Testis (tissue), 3 donors: ENCODE data around the gene MTIF3. TPM values are rescaled to one million over a fixed set of nuclear protein-coding genes. Genes with fewer than 3 reads are reported as not detected.

ENCODE experiments used
- DNase-seq: peaks from one replicate; pipeline ENCODE4 v3.0.0-alpha.2; 2019
- H3K27ac ChIP-seq, 2 donors: fragments of 200-600 bp; sonication (generic); one replicate each; pipeline ENCODE4 v1.5.1; 2019
- H3K27me3 ChIP-seq: fragments of 200-600 bp; sonication (generic); one replicate; pipeline ENCODE4 v1.5.1; 2019
- H3K36me3 ChIP-seq: fragments of 200-600 bp; sonication (generic); one replicate; pipeline ENCODE4 v1.5.1; 2017; ENCODE audit warnings: low read depth; ENCODE audit errors: missing control alignments
- H3K4me1 ChIP-seq: fragments of 200-600 bp; sonication (generic); one replicate; pipeline ENCODE4 v1.5.1; 2019
- H3K4me3 ChIP-seq, 2 donors: fragments of 200-600 bp; sonication (generic); one replicate each; pipeline ENCODE4 v1.5.1; 2017 to 2019
- H3K9me3 ChIP-seq: fragments of 200-600 bp; sonication (generic); one replicate; pipeline ENCODE4 v1.5.1; 2017
- CTCF ChIP-seq, 3 experiments: fragments of 450-650 bp in 2 of 3; fragments of 200-600 bp in 1 of 3; sonication (generic) in 1 of 3; IDR thresholded peaks; one replicate each; pipeline ENCODE4 v1.5.1; 2016 to 2019; ENCODE audit warnings: antibody characterized with exemption in 3 of 3, mild to moderate bottlenecking in 2 of 3, moderate library complexity in 1 of 3
- POLR2A ChIP-seq: fragments of 450-650 bp; IDR thresholded peaks from one replicate; pipeline ENCODE4 v1.6.1; 2017; ENCODE audit warnings: antibody characterized with exemption, mild to moderate bottlenecking, moderate library complexity
- WGBS, 2 donors: methylation state at CpG; one replicate each; pipeline ENCODE4 v1.1.5; 2018; 5-methylcytosine and 5-hydroxymethylcytosine counted together
- intact Hi-C: fragments of 100-400 bp; cut with DNase I; formaldehyde crosslinking; loops from one replicate; pipeline ENCODE4 v1.15.1; 2023; ENCODE audit warnings: low total_unique reads
- polyA plus RNA-seq: library from polyadenylated mRNA; stranded (reverse); fragments of 350-450 nt; fragmentation: Illumina TruSeq; extraction: RNeasy Lipid Tissue Mini Kit (QIAGEN cat#74804); gene quantifications from one replicate; pipeline ENCODE4 v1.2.3, GENCODE V29; 2014; ENCODE audit warnings: low read depth, low replicate concordance; ENCODE audit not compliant: insufficient read depth
- total RNA-seq, 2 donors: library from RNA; depleted of rRNA; stranded (reverse); fragments of >200 nt; gene quantifications; one replicate each; pipeline ENCODE4 v1.2.3, GENCODE V29; 2016

MTIF3 gene
- total and polyA plus RNA-seq, 3 donors from 2014 or later, result 87.6 to 141 (median 94.2) TPM

GRCh38 chr13:27425918-27426630, 24.3 kb downstream of the MTIF3 start:
- intact Hi-C loops, result no loop called here
- Histone ChIP-seq H3K36me3 (no peaks in the 10 kb centered on the region), H3K4me3 (peak overlapping the region in 1 of 2 donors; percentile 90), H3K27me3 (no peaks in the 10 kb centered on the region), H3K27ac (peak overlapping the region in 1 of 2 donors; percentile 78), H3K4me1 (peaks cover 19% of the 10 kb centered on the region), H3K9me3 (no peaks in the 10 kb centered on the region)
- TF ChIP-seq CTCF (IDR thresholded peaks at IDR 0.05) (no peak), POLR2A (no peak)
- DNase-seq, result peak; percentile 66
- 45 to 47% methylated on average over 16 to 17 of the region's 17 CpGs for WGBS, 2 donors

GRCh38 chr13:27425158-27425917, 25.0 kb downstream of the MTIF3 start:
- WGBS, 2 donors, result 20 to 22% methylated on average over 13 of the region's 13 CpGs
- intact Hi-C loops, result no loop called here

GRCh38 chr13:27424246-27425157, 25.9 kb downstream of the MTIF3 start, which contains the start of gene GTF3A:
Gene GTF3A (plus strand): TSS chr13:27424619.
- Histone ChIP-seq H3K4me3 (peak within 1 kb of the TSS; percentile 77 to 90), H3K9me3 (no peaks in the 10 kb centered on the region), H3K4me1 (peaks cover 19% of the 10 kb centered on the region), H3K36me3 (no peaks in the 10 kb centered on the region), H3K27me3 (no peaks in the 10 kb centered on the region), H3K27ac (peak within 1 kb of the TSS; percentile 71 to 78)
- TF ChIP-seq POLR2A (peak; percentile 63), CTCF (IDR thresholded peaks at IDR 0.05) (peak in 1 of 3 experiments; percentile 20)
- intact Hi-C loops, result no loop called here
- peak; percentile 81 for DNase-seq
- WGBS, 2 donors, result 0 to 2% methylated on average over 7 to 73 of the region's 85 CpGs

More at GRCh38 chr13:27425158-27425917, 25.0 kb downstream of the MTIF3 start:
- DNase-seq, result no peak
- no peaks in the 10 kb centered on the region for H3K36me3 ChIP-seq
- H3K4me3 ChIP-seq, result peak overlapping the region; percentile 77 to 90
- H3K27ac ChIP-seq, result peak overlapping the region; percentile 71 to 78
- H3K4me1 ChIP-seq, result peaks cover 19% of the 10 kb centered on the region
- H3K9me3 ChIP-seq, result no peaks in the 10 kb centered on the region
- TF ChIP-seq CTCF (IDR thresholded peaks at IDR 0.05), result no peak
- TF ChIP-seq POLR2A, result no peak
- no peaks in the 10 kb centered on the region for H3K27me3 ChIP-seq

GRCh38 chr13:27423333-27423732, 27.0 kb downstream of the MTIF3 start:
- no peak for DNase-seq
- intact Hi-C loops, result no loop called here
- no peaks in the 10 kb centered on the region for H3K27me3 ChIP-seq
- 49 to 54% methylated on average over 7 of the region's 7 CpGs for WGBS, 2 donors
- H3K36me3 ChIP-seq, result no peaks in the 10 kb centered on the region
- H3K4me1 ChIP-seq, result peaks cover 19% of the 10 kb centered on the region
- H3K27ac ChIP-seq, result no peak overlapping the region
- H3K9me3 ChIP-seq, result no peaks in the 10 kb centered on the region
- no peak overlapping the region for H3K4me3 ChIP-seq
- TF ChIP-seq POLR2A (no peak), CTCF (IDR thresholded peaks at IDR 0.05) (no peak)
